DMS79 treated with DMSO at 0.1 percent for 48 hours (cell line): ENCODE results near the gene GALNTL6.
A peak's percentile ranks its signal among the peaks of the same experiment; 100 is the strongest.
"Not testable (repeated sequence)": the region's sequence is repeated elsewhere in the genome, so short reads cannot be mapped to it uniquely, and the experiment has no call there.

ENCODE experiments used
- DNase-seq: peaks from one replicate; lab custom pipeline; 2025; lab: John Stamatoyannopoulos, UW

GALNTL6 gene

DNA sequence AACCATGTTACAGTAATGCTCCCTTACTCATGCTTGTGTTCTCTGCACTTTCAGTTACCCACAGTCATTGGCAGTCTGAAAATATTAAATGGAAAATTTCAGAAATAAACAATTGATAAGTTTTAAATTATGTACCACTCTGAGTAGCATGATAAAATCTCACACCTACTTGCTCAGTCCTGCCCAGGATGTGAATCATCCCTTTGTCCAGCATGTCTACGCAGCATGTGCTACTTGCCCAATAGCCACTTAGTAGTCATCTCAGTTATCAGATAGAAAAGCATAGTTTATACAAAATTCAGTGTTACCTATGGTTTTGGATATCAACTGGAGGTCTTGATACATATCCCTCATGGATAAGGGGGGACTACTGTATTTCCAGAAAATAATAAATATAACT is 577.1 kb downstream of the GALNTL6 start:
- no peak for DNase-seq

GRCh38 chr4:172392741-172393140 is 579.5 kb downstream of the GALNTL6 start:
- no peak for DNase-seq

DNA sequence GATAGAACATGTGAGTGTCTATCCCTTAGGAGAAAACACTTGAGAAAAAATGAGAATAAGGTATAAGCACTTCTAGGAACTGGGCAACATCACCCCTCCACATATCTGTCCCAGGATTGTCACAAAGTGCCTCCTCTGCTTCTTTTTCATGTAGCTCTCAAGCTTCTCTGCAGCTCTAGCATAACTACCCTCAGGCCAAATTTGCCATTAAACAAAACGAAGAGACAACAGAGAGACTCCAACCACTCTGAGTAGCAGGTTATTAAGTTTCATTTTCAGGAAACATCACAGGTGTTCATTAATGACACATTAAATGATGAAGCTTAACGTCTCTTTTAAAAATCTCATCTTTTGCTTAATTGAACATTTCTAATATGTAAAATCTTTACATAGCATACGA is 580.0 kb downstream of the GALNTL6 start:
- DNase-seq = peak; percentile 28

DNA sequence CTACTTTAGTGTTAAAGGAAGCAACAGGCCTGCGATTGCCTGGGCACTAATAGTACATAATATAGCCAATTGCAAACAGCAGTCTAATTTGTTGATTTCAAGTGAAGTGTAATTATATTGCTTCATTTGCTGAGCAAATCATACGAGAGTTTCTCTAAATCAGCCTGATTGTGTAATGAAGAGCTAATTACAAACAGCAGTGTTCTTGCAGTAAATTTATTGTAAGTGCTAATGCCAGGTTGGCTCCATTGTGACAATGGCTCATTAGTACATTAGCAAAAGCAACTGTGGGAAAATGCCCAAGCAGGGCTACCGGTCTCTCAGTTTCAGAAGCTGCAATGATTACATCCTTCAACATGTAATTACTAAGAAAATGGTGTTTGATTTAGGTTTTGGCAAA is 591.5 kb downstream of the GALNTL6 start:
- peak; percentile 29 for DNase-seq

DNA sequence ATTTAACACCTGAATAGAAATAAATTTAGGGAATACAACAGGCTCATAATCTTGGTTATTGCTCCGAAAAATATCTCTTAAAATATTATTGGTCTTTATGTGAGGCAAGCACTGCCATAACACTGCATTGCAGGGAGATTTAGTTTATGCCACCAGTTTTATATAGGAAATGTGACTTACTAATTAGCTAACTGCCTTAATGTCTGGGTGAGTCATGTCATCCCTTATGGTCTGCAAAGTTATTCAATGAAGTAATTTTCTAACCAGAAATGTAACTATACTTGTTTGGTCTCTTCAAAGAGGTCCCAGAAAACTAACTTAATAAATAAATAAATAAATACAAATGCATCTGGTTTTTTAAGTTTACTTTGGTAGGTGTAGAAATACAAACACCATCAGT is 597.2 kb downstream of the GALNTL6 start:
- DNase-seq = no peak

GRCh38 chr4:172411149-172411548 is 597.9 kb downstream of the GALNTL6 start:
- peak; percentile 27 for DNase-seq

DNA sequence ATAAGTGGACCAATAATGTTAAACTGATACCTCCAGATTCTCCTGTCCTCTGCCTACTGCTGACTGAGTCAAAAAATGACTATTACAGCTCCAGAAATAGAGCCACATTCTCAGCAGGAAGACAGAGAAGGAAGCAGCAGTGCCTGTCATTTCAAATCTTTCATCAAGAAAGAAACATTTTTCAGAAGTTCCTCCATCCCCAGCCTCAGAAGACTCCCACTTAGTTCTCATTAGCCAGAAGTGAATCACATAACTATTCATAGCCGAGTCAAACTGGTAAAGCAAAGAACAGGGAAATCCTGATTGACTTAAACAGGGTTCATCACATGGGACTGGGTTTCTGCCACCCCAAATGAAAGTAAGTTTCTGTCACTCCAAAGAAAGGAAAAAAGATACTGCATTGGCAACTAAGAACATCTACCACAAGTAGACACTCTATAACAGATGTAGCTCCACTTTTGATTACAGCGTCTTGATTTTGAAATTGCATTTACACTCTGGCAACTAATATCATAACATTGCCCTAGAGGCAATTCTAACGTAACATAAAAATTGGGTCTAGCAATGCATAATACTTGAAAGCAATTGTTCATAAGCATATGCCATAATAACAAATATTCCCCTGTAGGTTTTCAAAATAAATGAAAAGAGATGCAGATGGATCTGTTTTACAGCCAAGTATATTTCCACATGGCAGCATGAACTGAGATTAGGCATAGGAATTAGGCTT is 599.8 kb downstream of the GALNTL6 start:
- DNase-seq = no peak

DNA sequence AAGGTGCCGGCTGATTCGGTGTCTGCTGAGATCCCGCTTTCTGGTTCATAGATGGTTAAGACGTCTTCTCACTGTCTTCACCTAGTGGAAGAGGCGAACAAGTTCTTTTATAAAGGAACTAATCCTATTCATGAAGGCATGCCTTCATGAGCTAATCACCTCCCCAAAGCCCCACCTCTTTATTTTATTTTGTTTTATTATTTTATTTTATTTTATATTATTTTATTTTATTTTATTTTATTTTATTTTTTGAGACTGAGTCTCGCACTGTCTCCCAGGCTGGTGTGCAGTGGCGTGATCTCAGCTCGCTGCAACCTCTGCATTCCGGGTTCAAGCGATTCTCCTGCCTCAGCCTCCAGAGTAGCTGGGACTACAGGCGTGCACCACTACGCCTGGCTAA is 615.8 kb downstream of the GALNTL6 start:
- not testable (repeated sequence) for DNase-seq

- DNase-seq = no peak
Measured at GRCh38 chr4:172480471-172480870, 667.3 kb downstream of the GALNTL6 start.

DNA sequence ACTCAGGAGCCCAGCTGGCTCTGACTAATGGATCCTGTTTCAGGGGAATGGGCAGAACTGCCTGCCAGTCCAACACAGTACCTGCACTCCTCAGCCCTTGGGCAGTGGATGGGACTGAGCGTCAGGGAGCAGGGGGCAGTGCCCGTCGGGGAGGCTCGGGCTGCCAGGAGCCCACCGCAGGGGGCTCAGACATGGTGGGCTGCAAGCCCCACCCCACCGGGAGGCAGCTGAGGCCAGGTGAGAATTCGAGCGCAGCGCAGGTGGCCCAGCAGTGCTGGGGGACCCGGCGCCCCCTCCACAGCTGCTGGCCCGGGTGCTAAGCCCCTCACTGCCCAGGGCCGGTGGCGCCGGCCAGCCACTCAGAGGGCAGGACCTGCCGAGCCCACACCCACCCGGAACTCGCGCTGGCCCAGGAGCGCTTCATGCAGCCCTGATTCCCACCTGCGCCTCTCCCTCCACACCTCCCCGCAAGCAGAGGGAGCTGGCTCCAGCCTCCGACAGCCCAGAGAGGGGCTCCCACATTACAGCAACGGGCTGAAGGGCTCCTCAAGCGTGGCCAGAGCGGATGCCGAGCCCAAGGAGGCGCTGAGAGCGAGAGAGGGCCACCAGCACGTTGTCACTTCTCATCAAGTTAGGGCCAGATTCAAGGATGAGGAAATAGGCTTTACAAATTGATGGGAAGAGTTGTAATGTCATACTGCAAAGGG is 668.8 kb downstream of the GALNTL6 start:
- DNase-seq = no peak

DNA sequence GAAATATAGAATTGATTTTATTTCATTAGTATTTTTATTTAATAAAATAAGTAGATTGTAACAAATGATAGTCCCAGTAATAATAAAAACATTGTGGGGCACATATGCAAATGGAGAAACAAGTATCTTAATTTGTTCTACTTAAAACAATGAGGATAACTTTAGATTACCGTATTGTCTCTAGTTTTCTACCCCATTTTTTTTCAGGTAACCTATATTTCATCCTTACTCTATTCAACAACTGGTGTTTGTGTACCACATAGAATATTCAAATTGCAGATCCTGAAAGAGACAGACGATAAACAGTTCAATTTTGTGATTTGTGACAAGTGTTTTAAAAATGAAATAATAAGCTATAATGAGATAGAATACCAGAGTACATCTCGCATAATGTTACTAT is 671.8 kb downstream of the GALNTL6 start:
- DNase-seq = no peak

GRCh38 chr4:172486531-172486930 is 673.3 kb downstream of the GALNTL6 start:
- DNase-seq = no peak

DNA sequence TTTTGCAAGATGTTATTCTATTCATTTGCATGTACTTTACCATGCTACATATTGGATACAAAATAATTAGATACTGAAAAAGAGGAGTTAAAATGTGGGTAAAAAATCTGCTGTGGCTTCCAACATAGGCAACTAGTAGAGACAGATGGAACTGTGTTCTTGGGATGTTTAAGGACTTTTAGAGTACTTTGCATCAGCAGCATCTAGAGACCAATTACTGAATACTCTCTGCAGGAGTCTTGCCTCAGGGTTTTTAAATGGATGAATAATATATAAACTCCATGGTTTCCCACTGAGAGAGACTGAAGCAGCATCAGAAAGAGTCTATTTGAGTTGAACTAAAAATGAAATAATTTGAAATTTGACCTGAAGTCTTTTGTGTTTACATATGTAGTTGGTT is 676.7 kb downstream of the GALNTL6 start:
- DNase-seq = peak; percentile 7

DNA sequence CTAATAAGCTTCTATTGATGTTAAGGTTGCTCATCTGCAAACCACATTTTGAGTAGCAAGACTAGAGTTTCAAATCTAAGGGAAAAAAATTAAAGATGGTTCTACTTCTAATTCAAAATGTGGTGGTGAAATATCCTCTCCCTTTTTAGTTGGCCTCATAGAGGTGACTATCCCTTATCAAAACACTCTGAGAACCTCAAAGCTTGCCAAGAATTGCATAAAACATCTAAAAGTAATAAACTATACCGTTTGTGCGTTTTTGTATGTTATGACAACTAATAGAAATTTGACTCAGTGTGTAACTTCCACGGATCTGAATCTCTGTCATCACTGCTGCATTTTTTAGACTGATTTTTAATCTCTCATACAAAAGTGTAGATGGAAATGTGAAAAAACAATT is 682.6 kb downstream of the GALNTL6 start:
- DNase-seq = no peak

GRCh38 chr4:172497321-172497720 is 684.1 kb downstream of the GALNTL6 start:
- no peak for DNase-seq

DNA sequence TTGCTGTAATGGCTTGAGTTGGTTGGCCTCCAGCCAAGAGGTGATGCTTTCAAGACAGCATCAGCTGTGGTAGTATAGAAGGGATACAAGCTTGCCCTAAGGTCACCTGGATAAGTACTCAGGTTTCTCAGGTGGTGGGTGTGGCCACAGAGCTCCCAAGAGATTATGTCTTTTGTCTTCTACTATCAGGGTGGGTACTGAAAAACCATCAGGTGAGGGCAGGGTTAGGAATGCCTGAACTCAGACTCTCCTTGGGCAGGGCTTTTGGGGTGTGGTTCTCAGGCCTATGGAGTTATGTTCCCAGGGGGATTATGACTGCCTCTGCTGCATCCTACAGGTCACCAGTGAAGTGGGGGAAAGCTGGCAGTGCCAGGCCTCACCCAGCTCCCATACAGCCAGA is 700.8 kb downstream of the GALNTL6 start:
- DNase-seq = no peak

DNA sequence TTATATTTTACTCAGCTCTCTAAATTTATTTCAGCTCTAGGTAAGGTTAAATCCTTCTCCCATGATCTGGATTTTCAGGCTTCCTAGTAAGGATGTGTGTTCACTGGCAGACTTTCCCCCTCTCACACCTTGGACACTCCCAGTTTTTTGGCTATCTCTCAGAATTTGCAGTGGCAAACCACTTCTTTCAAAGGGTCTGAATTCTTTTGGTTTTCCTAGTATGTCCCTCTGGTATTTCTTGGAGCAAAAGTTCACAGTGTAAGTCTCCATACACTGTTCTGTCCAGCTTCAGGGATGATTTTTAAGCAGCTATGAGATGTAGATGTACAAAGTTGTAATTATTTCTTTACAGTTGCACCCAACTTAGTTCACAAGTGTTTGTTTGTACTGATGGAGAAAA is 701.6 kb downstream of the GALNTL6 start:
- DNase-seq = no peak

DNA sequence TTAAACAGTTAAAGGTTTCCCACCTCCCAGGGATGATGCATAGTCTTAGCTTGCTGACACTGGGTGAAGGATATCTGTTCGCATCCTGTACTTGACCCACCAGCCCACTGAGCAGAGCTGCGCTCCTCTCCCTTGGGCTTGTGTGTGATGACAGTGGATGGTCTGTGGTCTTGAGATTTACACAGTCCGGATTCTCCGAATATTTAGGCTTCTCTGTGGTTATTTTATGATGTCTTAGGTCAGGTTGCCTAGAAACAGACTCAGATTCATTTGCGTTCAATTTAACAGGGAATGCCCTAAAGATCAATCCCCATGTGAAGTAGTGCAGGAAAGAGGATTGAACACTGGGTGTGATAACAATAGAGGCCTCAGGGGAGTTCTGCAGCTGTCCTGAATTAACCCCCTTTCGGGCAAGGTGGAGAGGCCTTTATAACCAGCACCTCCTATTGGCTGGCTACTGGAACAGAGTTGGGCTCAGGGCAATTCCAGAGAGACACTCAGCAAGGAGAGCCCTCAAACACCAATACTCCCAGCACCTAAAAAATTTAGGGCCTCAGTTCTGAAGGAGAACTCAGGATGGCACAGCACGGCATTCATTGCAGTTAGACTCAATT is 702.2 kb downstream of the GALNTL6 start:
- no peak for DNase-seq

DNA sequence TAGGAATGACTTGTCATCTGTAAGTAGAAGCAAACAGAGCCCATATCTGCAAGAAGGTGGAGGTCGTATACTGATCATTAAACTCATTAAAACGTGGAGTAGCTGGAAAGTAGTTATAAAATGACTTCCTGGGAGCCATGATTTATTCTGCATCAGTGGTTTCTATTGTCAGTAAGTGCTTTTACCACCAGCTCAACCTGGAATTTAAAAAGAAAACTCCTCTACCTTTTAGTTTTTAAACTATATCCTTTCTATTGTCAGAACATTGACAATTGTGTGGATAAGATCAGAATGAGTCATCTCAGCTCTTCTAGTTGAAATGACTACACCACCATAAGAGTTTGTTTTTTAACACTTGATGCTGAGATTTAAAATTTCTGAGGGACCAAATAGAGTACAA is 704.2 kb downstream of the GALNTL6 start:
- DNase-seq = peak; percentile 14

DNA sequence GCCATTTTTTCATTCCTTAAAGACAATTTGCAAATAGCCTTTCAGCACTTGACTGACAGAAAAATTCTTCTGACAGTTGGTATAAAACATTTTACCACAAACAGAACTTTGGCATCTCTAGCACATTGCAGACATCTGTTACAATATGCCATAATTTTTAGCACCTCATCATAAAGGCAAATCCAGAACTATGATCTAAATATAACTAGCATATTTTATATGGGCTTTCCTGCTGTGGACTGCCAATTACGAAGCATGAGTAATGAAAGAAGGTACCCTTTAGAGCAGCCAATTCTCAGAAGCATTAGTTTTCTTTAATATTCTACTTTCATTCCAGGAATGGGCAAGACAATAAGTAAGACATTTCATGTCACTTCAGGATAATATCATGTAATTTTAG is 708.0 kb downstream of the GALNTL6 start:
- no peak for DNase-seq

- DNase-seq = no peak
Measured at GRCh38 chr4:172521680-172522079, 708.5 kb downstream of the GALNTL6 start.

GRCh38 chr4:172543249-172543648 is 730.0 kb downstream of the GALNTL6 start:
- DNase-seq = no peak

DNA sequence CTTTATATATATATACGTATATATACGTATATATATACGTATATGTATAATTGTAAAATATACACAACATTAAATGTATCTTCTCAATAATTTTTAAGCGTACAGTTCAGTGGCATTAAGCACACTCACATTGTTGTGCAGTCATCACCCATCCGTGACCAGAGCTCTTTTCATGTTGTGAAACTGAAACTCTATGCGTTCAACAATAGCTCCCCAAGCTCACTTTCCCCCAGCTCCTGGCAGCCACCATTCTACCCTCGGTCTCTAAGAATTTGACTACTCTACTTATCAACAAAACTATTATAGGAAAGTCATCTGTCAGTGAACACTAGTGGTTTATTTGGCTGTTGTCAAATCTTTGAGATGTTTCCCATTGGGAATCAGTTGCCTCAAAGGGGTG is 733.6 kb downstream of the GALNTL6 start:
- DNase-seq = peak; percentile 15
